Activated T-helper 17 cell treated with anti-CD3 and anti-CD28 coated beads, Interleukin-2, amount 50 U/mL, for 72 hours (primary cell): ENCODE measurements around the gene TRPC4AP. TPM values are rescaled to one million over a fixed set of nuclear protein-coding genes. Genes with fewer than 3 reads are reported as not detected.
"Not testable (repeated sequence)": the region's sequence is repeated elsewhere in the genome, so short reads cannot be mapped to it uniquely, and the experiment has no call there.

Experiments used
- ATAC-seq: fragments of 150-1000 bp; cut with Tn5 transposase; replicated peaks from 2 replicates; pipeline ENCODE4 v1.10.0; 2021; ENCODE audit warnings: mild to moderate bottlenecking, moderate library complexity
- H3K27ac Mint-ChIP-seq: one replicate; pipeline ENCODE4 v1.8.0; 2022; ENCODE audit warnings: mixed read lengths
- H3K27me3 Mint-ChIP-seq: one replicate; pipeline ENCODE4 v1.8.0; 2022; ENCODE audit warnings: mixed read lengths
- H3K36me3 Mint-ChIP-seq: one replicate; pipeline ENCODE4 v1.8.0; 2022; ENCODE audit warnings: low read depth, mild to moderate bottlenecking, mixed read lengths
- H3K4me1 Mint-ChIP-seq: one replicate; pipeline ENCODE4 v1.8.0; 2022; ENCODE audit warnings: mixed read lengths
- H3K4me3 Mint-ChIP-seq: one replicate; pipeline ENCODE4 v1.8.0; 2022; ENCODE audit warnings: mild to moderate bottlenecking, mixed read lengths
- H3K9me3 Mint-ChIP-seq: one replicate; pipeline ENCODE4 v1.8.0; 2022; ENCODE audit warnings: mixed read lengths
- total RNA-seq, 2 donors: library from RNA; stranded (reverse); gene quantifications; one replicate each; pipeline ENCODE4 v1.2.3, GENCODE V29; 2022

The TRPC4AP gene
- total RNA-seq, 2 donors from 2014 or later = 34.1 to 54.3 TPM

GRCh38 chr20:35085477-35086225 lies 7.0 kb downstream of the TRPC4AP start:
- Mint-ChIP-seq H3K4me3 (no peak overlapping the region), H3K4me1 (peaks cover 12% of the 10 kb centered on the region)

GRCh38 chr20:35084998-35085397 lies 7.6 kb downstream of the TRPC4AP start:
- no peaks in the 10 kb centered on the region for H3K9me3 Mint-ChIP-seq
- no peaks in the 10 kb centered on the region for H3K27me3 Mint-ChIP-seq
- no peak overlapping the region for H3K4me3 Mint-ChIP-seq
- H3K4me1 Mint-ChIP-seq = peaks cover 10% of the 10 kb centered on the region
- no peak for ATAC-seq
- H3K27ac Mint-ChIP-seq = no peak overlapping the region
- peaks cover 27% of the 10 kb centered on the region for H3K36me3 Mint-ChIP-seq

More at GRCh38 chr20:35085477-35086225, 7.0 kb downstream of the TRPC4AP start:
- Mint-ChIP-seq H3K9me3 (no peaks in the 10 kb centered on the region), H3K27ac (no peak overlapping the region), H3K27me3 (no peaks in the 10 kb centered on the region), H3K36me3 (peaks cover 27% of the 10 kb centered on the region)
- ATAC-seq = peak; percentile 92

DNA sequence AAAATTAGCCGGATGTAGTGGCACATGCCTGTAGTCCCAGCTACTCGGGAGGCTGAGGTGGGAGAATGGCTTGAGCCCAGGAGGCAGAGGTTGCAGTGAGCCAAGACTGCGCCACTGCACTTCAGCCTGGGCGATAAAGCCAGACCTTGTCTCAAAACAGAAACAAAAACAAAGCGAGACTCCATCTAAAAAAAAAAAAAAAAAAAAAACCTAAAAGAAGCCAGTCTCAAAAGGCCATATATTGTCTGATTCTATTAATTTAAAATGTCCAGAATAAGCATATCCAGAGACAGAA lies 12.3 kb downstream of the TRPC4AP start:
- H3K9me3 Mint-ChIP-seq, ATAC-seq, H3K27ac Mint-ChIP-seq, H3K4me3 Mint-ChIP-seq, H3K27me3 Mint-ChIP-seq: not testable (repeated sequence)
- H3K36me3 Mint-ChIP-seq = peaks cover 53% of the 10 kb centered on the region
- peaks cover 13% of the 10 kb centered on the region for H3K4me1 Mint-ChIP-seq

- peaks cover 9% of the 10 kb centered on the region for H3K4me1 Mint-ChIP-seq
- H3K36me3 Mint-ChIP-seq = peaks cover 56% of the 10 kb centered on the region
- no peaks in the 10 kb centered on the region for H3K27me3 Mint-ChIP-seq
- peak overlapping the region; percentile 6 for H3K4me3 Mint-ChIP-seq
- peak overlapping the region; percentile 58 for H3K27ac Mint-ChIP-seq
- H3K9me3 Mint-ChIP-seq = no peaks in the 10 kb centered on the region
- ATAC-seq = no peak
Measured at GRCh38 chr20:35079472-35080347, 12.9 kb downstream of the TRPC4AP start.

DNA sequence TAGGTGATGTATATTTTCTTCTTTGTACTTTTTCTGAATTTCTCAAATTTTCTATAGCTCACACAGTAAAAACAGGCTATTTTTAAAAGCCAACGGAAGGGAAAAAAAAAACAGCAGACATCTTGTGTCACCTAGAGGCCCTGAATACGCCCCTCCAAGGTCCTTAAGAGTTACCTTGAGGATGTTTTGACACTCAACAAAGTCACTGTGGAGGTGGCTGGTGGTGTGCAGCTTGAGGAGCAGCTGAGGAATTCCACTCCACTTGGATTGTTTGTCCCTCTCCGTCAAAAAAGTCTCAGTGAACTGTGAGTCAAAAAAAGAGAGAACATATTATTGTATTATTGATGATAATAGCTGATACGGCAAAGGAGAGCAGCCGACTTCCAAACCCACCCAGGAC lies 14.7 kb downstream of the TRPC4AP start:
- no peak overlapping the region for H3K27ac Mint-ChIP-seq
- H3K36me3 Mint-ChIP-seq = peaks cover 49% of the 10 kb centered on the region
- no peak overlapping the region for H3K4me3 Mint-ChIP-seq
- peaks cover 8% of the 10 kb centered on the region for H3K4me1 Mint-ChIP-seq
- no peak for ATAC-seq
- H3K9me3 Mint-ChIP-seq = no peaks in the 10 kb centered on the region
- no peaks in the 10 kb centered on the region for H3K27me3 Mint-ChIP-seq

DNA sequence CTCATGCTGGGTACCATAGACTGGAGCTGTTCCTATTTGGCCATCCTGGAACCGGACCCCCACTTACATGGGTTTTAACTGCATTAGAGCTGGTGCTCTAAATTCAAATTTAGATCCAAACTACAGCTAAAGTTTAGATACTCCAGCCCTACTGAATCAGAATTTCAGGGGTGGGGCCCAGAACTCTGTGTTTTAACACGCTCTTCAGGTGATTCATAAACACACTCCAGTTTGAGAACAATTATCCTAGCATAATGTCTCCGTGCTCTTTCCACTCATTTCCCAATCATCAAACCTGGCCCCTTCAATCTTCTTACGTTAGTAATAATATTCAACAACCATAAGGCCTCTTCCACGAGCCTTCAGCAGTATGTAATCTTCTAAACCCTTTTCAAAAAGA lies 15.3 kb downstream of the TRPC4AP start:
- no peak overlapping the region for H3K4me3 Mint-ChIP-seq
- peaks cover 53% of the 10 kb centered on the region for H3K36me3 Mint-ChIP-seq
- no peaks in the 10 kb centered on the region for H3K27me3 Mint-ChIP-seq
- peaks cover 11% of the 10 kb centered on the region for H3K4me1 Mint-ChIP-seq
- no peaks in the 10 kb centered on the region for H3K9me3 Mint-ChIP-seq
- H3K27ac Mint-ChIP-seq = no peak overlapping the region
- no peak for ATAC-seq

GRCh38 chr20:35071436-35072153 lies 21.0 kb downstream of the TRPC4AP start:
- H3K27me3 Mint-ChIP-seq, ATAC-seq, H3K4me3 Mint-ChIP-seq, H3K27ac Mint-ChIP-seq, H3K9me3 Mint-ChIP-seq: not testable (repeated sequence)
- peaks cover 16% of the 10 kb centered on the region for H3K4me1 Mint-ChIP-seq
- peaks cover 74% of the 10 kb centered on the region for H3K36me3 Mint-ChIP-seq

- H3K27ac Mint-ChIP-seq = no peak overlapping the region
- no peaks in the 10 kb centered on the region for H3K27me3 Mint-ChIP-seq
- no peaks in the 10 kb centered on the region for H3K9me3 Mint-ChIP-seq
- peaks cover 39% of the 10 kb centered on the region for H3K4me1 Mint-ChIP-seq
- no peak overlapping the region for H3K4me3 Mint-ChIP-seq
- no peak for ATAC-seq
- peaks cover 80% of the 10 kb centered on the region for H3K36me3 Mint-ChIP-seq
Measured at GRCh38 chr20:35066194-35066593, 26.4 kb downstream of the TRPC4AP start.

GRCh38 chr20:35065181-35065580 lies 27.4 kb downstream of the TRPC4AP start:
- Mint-ChIP-seq H3K9me3 (no peaks in the 10 kb centered on the region), H3K4me3 (no peak overlapping the region)
- no peak for ATAC-seq

GRCh38 chr20:35063168-35063567 lies 29.4 kb downstream of the TRPC4AP start:
- no peak for ATAC-seq
- no peaks in the 10 kb centered on the region for H3K9me3 Mint-ChIP-seq
- no peak overlapping the region for H3K4me3 Mint-ChIP-seq
- peaks cover 86% of the 10 kb centered on the region for H3K36me3 Mint-ChIP-seq
- no peaks in the 10 kb centered on the region for H3K27me3 Mint-ChIP-seq
- H3K27ac Mint-ChIP-seq = peak overlapping the region; percentile 35
- H3K4me1 Mint-ChIP-seq = peaks cover 46% of the 10 kb centered on the region

More at GRCh38 chr20:35065181-35065580, 27.4 kb downstream of the TRPC4AP start:
- Mint-ChIP-seq H3K27me3 (no peaks in the 10 kb centered on the region), H3K27ac (peak overlapping the region; percentile 37), H3K4me1 (peaks cover 33% of the 10 kb centered on the region), H3K36me3 (peaks cover 80% of the 10 kb centered on the region)

GRCh38 chr20:35062478-35062877 lies 30.1 kb downstream of the TRPC4AP start:
- no peaks in the 10 kb centered on the region for H3K27me3 Mint-ChIP-seq
- peaks cover 46% of the 10 kb centered on the region for H3K4me1 Mint-ChIP-seq
- ATAC-seq = no peak
- no peak overlapping the region for H3K27ac Mint-ChIP-seq
- H3K4me3 Mint-ChIP-seq = no peak overlapping the region
- no peaks in the 10 kb centered on the region for H3K9me3 Mint-ChIP-seq
- peaks cover 86% of the 10 kb centered on the region for H3K36me3 Mint-ChIP-seq

DNA sequence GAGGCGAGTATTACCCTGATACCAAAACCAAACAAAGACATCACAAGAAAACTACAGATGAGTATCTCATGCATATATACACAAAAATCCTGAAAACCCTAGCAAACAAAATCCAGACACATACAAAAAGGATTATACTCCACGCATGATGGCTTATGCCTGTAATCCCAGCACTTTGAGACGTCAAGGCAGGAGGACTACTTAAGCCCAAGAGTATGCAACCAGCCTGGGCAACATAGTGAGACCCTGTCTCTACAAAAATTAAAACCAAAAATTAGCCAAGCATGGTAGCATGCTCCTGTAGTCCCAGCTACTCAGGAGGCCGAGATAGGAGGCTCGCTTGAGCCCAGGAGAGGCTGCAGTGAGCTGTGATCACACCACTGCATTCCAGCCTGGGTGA lies 32.4 kb downstream of the TRPC4AP start:
- peaks cover 45% of the 10 kb centered on the region for H3K4me1 Mint-ChIP-seq
- H3K4me3 Mint-ChIP-seq = no peak overlapping the region
- H3K27me3 Mint-ChIP-seq = no peaks in the 10 kb centered on the region
- ATAC-seq = no peak
- no peaks in the 10 kb centered on the region for H3K9me3 Mint-ChIP-seq
- no peak overlapping the region for H3K27ac Mint-ChIP-seq
- H3K36me3 Mint-ChIP-seq = peaks cover 86% of the 10 kb centered on the region

GRCh38 chr20:35059612-35060011 lies 33.0 kb downstream of the TRPC4AP start:
- H3K4me3 Mint-ChIP-seq = no peak overlapping the region

GRCh38 chr20:35059110-35059509 lies 33.5 kb downstream of the TRPC4AP start:
- Mint-ChIP-seq H3K9me3 (no peaks in the 10 kb centered on the region), H3K36me3 (peaks cover 95% of the 10 kb centered on the region), H3K27ac (no peak overlapping the region), H3K4me1 (peaks cover 41% of the 10 kb centered on the region), H3K4me3 (no peak overlapping the region), H3K27me3 (no peaks in the 10 kb centered on the region)
- ATAC-seq = no peak

More at GRCh38 chr20:35059612-35060011, 33.0 kb downstream of the TRPC4AP start:
- H3K36me3 Mint-ChIP-seq = peaks cover 92% of the 10 kb centered on the region
- H3K9me3 Mint-ChIP-seq = no peaks in the 10 kb centered on the region
- no peak overlapping the region for H3K27ac Mint-ChIP-seq
- H3K4me1 Mint-ChIP-seq = peaks cover 41% of the 10 kb centered on the region
- H3K27me3 Mint-ChIP-seq = no peaks in the 10 kb centered on the region
- no peak for ATAC-seq
